NCI-H446 (cell line): ENCODE measurements around the gene HOXA1.

Source experiments
- DNase-seq, 2 experiments: peaks; one replicate each; lab custom pipeline; 2025; lab: John Stamatoyannopoulos, UW

The HOXA1 gene

GRCh38 chr7:27131390-27131819 is 35.6 kb upstream of the HOXA1 start:
- DNase-seq: no peak

GRCh38 chr7:27130540-27131389 is 35.0 kb upstream of the HOXA1 start, which contains the start of gene HOXA4:
Gene HOXA4 (minus strand): TSS chr7:27130757. CDS start chr7:27130733, 24 bp downstream.
- DNase-seq: peak in 1 of 2 experiments; percentile 33

GRCh38 chr7:27129729-27130539 is 34.1 kb upstream of the HOXA1 start:
- DNase-seq: no peak

- no peak for DNase-seq
Observed at GRCh38 chr7:27128776-27129728, 33.3 kb upstream of the HOXA1 start.

- no peak for DNase-seq
Observed at GRCh38 chr7:27128034-27128433, 32.2 kb upstream of the HOXA1 start.

- DNase-seq: no peak
Observed at GRCh38 chr7:27126596-27127327, 31.0 kb upstream of the HOXA1 start.

GRCh38 chr7:27125986-27126394 is 30.2 kb upstream of the HOXA1 start:
- no peak for DNase-seq

GRCh38 chr7:27124902-27125689 is 29.3 kb upstream of the HOXA1 start:
- no peak for DNase-seq

GRCh38 chr7:27124096-27124901 is 28.5 kb upstream of the HOXA1 start:
- DNase-seq: no peak

GRCh38 chr7:27123477-27124053 is 27.8 kb upstream of the HOXA1 start:
- no peak for DNase-seq

GRCh38 chr7:27123007-27123476 is 27.2 kb upstream of the HOXA1 start:
- DNase-seq: no peak

GRCh38 chr7:27122077-27122910 is 26.5 kb upstream of the HOXA1 start:
- no peak for DNase-seq

- DNase-seq: no peak
Observed at GRCh38 chr7:27121684-27122076, 25.9 kb upstream of the HOXA1 start.

GRCh38 chr7:27119412-27119911 is 23.7 kb upstream of the HOXA1 start:
- no peak for DNase-seq

- DNase-seq: no peak
Observed at GRCh38 chr7:27118580-27118979, 22.8 kb upstream of the HOXA1 start.

GRCh38 chr7:27117887-27118491 is 22.2 kb upstream of the HOXA1 start:
- no peak for DNase-seq
